ENCODE results near the gene CMKLR1.

DNA sequence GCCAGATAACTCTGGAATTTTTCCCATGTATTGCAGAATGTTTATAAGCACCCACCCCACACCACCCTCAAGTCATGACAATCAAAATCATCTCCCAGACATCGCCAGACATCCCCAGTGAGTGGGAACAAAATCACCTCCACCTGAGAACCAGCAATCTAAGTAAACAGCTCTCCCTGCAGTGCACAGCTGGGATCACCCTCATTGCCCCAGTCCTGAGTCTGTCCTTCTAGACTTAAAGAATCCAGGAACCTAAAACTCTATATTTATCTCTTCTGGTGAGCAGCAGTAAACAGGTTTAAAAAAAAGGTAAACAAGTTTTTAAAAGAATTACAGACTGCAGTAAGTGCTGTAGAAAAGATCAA lies 43.3 kb upstream of the CMKLR1 start:
- TF ChIP-seq POLR2AphosphoS5 (IDR thresholded peaks at IDR 0.05; ENCODE audit: borderline replicate concordance, low read depth, low read length) (no peak), EZH2 (IDR thresholded peaks at IDR 0.05) (no peak), FOXP2 (optimal IDR thresholded peaks at IDR 0.05; ENCODE audit: control extremely low read depth, extremely low read length, insufficient read depth) (no peak)

Measured in SK-N-MC (cell line).